ENCODE results near the gene PHLDA1.

GRCh38 chr12:76047060-76047459, 15.5 kb upstream of the PHLDA1 start:
- TF ChIP-seq POLR2AphosphoS5 (IDR thresholded peaks at IDR 0.05) (no peak), POLR2A (IDR thresholded peaks at IDR 0.05) (no peak)
